ENCODE results near the gene APOD. TPM values are rescaled to one million over a fixed set of nuclear protein-coding genes. Genes with fewer than 3 reads are reported as not detected.
"Not testable (repeated sequence)": the region's sequence is repeated elsewhere in the genome, so short reads cannot be mapped to it uniquely, and the experiment has no call there.

Gene APOD
- 0.96 and 1.6 TPM in 2 replicates for total RNA-seq (2014; rRNA removed; shearing (Covaris generic))

DNA sequence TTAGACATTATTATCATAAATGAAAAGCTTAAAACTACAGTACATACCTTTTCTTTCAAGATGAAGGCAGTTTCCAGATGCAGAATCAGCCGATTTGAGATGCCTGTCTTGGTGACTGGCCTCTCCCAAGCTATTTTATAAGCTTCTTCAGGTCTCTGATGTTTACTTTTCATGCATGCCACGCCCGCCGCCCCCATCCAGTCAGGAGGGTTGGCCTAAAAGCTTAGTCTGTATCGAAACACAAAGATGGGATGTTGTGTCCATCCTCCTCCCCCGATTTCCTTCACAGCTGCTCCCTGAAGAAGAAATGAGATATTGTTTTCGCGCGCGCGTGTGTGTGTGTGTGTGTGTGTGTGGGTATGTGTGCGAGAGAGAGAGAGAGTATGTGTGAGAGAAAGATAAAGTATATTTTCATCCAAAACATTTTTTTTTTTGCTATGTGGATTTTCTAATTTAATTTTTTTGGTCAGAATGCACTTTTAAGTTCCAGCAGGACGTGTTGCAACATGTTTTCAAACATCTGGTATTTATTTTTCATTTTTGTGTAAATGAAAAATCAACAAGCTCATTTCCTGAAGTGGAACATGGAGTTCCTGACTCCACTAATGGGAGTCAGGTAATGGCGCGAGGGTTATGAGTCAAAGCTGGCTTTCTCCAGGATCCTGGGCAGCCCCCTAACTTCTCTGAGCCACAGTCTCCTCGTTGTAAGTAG lies at the start of gene APOD:
APOD (minus strand) TSS at position 110 of the 712 bp plus-strand sequence. CDS start 4,479 bp downstream, outside the sequence.
- peak; percentile 43 for DNase-seq (ENCODE audit: low read depth)

DNA sequence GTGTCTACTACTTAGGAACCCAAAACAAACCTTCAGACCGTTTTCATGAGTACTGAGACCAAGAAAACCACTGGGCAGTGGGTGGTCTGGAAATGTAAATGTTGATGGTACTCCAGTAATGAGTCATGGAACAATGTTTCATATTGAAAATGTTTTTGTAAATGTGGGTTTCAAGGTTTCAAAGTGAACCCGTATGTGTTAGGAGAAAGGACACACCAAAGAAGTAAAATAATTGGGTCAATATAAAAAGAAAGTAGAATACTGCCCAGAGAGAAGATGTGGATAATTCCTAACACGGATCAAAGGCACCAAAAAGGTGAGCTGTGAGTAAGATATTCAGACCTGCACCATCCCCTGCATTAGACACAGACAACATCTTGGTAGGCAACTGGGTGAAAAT lies 49.6 kb upstream of the APOD start:
- not testable (repeated sequence) for DNase-seq (ENCODE audit: low read depth)

DNA sequence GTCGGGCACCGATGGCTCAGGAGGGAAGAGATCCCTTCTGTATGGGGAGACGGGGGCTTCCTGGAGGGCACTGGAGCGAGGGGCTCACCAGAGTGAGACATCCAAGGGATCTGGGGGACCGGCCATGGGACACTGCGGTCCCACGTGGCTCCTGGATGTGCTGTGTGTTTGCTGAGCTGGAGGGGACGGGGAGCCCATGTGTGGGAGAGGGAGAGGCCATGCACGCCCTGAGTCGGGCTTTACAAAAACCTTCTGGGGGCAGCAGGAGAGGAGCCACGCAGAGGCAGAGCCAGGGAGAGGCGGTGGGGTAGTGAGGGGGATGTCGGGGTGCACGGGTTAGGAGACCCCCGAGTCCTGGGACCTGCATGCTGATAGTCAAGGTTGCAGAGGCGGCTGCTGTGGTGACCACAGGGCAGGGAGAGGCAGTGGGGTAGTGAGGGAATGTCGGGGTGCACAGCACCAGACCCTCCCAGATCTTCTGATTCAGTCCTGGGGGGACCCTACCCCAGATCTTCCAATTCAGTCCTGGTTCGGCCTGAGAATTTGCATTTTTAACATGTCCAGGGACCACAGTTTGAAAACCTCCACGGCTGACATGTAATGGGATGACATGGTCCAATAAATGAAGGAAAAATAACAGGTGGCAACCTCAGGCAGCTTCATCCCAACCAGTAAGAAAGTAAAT lies 48.9 kb upstream of the APOD start:
- DNase-seq (ENCODE audit: low read depth): not testable (repeated sequence)

- DNase-seq (ENCODE audit: low read depth): not testable (repeated sequence)
Observed at GRCh38 chr3:195632046-195632445, 48.3 kb upstream of the APOD start.

- DNase-seq (ENCODE audit: low read depth): not testable (repeated sequence)
Observed at GRCh38 chr3:195630938-195631495, 47.3 kb upstream of the APOD start.

DNA sequence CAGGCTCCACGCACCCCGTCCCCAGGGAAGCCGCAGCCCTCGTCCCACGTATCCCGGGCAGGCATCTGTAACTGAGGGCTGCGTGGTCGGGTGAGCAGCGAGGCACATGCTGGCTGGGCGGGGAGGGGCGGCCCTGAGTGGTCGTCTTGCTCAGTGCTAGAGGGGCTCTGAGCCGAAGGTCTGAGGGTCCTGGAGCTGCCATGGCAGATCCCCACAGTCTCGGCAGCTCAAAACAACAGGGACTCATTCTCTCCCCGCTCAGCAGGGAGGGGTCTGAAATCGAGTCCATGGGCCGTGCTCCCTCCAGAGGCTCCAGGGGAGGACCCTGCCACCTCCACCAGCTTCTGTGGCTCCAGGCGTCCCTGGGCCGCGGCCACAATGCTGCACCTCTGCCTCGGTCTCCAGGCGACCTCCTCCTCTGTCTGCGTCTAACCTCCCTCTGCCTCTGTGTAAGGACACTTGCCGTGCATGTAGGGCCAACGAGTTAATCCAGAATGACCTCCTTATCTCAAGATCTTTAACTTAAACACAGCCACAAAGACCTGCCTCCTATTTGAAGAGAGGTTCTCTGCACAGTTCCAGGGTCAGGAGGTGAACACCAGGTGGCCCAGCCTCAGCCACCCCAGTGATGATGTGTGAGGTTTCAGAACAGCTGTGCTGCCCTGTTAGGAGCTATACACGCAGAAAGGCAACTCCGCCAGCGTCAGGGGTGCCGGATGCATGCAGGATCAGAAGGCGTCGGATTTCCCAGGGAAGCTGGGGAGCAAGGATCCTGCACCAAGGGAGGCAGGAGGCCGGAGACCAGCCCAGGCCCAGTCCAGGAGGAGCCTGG lies 46.6 kb upstream of the APOD start:
- not testable (repeated sequence) for DNase-seq (ENCODE audit: low read depth)

DNA sequence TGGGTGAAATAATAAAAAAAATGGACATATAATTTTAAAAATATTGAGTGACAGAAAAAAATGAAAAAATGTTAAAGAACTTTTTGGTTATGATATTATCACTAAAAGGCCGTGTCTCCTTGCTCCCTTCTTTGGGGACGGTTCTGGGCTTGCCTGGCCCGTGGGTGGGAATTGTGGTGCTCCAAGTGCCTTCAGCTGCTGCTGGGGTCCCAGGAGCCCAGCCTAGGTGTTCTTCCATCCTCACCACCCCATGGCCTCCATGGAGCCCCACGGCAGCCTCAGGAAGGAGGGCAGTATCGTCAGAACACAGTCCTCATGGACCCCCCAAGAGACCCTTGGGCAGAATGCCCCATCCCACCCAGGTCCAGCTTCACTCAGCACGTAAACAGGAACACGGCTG lies 45.9 kb upstream of the APOD start:
- not testable (repeated sequence) for DNase-seq (ENCODE audit: low read depth)

GRCh38 chr3:195628386-195628920 lies 44.7 kb upstream of the APOD start:
- not testable (repeated sequence) for DNase-seq (ENCODE audit: low read depth)

GRCh38 chr3:195627515-195628385 lies 44.0 kb upstream of the APOD start:
- DNase-seq (ENCODE audit: low read depth): not testable (repeated sequence)

DNA sequence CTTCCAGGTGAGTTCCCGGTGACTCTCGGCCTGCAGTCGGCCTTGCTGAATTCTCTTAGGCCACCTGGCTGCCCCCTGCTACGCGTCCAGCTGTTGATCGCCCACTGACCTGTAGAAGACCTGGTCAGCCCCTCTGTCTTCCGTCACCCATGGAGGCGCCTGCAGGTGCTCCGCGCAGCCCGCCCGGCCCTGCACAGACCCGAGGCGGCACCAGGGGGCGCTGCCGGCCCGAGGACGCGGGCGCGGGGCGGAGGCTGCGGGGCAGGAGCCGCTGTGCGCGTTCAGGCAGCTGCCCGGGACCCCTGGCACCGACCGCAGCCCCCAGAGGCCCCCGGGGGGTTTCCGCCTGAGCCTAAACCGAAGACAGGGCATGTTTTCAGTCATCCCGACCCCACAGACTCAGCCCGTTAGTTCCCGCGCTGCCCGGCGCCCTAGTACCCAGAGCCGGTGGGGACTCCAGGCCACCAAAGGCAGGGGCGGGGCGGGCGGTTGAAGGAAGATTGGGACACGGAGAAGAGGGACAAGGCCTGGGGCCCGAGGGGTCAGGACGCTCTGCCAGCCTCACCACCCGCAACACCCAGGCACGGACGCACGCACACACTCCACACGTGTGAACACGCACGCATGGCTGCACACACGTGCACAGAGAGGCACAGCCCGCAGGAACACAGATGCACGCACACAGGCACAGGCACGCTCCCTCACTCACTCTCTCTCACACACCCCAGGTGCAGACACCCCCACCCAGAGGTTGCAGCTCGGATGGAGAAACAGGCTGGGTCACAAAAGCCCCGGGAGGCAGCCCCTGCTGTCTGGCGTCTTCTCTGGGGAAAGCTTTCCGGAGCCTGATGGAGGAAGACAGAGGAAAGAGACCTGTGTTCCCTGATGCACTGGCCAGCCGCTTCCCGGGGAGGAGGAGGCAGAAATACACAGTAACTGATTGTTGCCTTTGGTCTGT lies 41.1 kb upstream of the APOD start:
- DNase-seq (ENCODE audit: low read depth): not testable (repeated sequence)

DNA sequence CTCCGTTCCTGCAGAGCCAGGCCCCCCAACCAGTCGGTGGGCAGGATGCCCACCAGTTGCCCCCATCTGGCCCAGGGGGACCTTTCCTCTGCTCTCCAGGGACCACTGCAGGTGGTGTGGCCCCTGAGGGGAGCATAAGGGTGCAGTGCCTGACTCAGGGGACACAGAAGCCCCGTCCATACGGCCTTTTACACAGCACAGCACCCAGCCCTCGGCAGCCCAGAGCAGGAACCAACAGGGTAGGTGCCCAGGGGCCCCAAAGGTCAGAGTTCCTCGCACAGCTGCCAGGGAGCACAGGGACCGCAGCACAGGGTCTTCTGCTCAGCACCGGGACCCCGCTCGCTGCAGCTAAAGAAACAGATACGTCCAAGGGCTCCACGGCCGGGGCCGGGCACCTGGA lies 40.4 kb upstream of the APOD start:
- not testable (repeated sequence) for DNase-seq (ENCODE audit: low read depth)

DNA sequence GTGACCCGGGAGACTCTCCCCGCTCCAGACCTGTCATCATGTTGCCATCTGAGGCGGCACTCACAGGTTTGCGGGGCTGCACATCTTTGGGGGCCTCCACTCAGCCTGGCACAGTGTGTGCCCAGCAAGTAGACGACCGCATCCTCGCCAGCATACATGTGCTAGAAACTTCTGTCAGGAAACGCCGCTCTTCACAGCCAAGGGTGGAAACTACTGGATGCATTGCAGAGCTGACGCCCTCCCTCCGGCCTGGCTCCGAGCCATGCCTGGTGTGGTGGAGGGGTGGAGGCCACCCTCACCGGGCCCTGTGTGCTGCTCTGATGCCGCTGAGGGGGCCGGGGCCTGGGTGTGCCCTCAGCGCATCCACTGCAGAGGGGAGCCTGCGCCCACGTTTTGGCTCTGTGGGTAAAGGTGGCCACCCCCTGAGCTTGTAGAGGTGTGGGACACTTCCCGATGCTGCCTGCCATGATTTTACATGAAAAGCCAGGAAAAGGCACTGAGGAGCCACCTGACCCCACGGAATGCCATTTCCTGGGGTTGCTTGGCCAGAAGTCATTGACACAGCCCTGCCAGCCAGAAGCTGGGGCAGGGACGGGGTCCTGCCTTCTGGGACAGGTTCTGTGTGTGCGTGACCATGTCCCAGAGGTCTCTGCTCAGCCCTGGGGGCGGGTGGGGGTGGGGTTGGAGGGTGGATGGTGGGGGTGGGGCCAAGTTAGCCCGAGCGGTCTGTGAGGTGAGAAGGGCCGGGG lies 39.7 kb upstream of the APOD start:
- not testable (repeated sequence) for DNase-seq (ENCODE audit: low read depth)

DNA sequence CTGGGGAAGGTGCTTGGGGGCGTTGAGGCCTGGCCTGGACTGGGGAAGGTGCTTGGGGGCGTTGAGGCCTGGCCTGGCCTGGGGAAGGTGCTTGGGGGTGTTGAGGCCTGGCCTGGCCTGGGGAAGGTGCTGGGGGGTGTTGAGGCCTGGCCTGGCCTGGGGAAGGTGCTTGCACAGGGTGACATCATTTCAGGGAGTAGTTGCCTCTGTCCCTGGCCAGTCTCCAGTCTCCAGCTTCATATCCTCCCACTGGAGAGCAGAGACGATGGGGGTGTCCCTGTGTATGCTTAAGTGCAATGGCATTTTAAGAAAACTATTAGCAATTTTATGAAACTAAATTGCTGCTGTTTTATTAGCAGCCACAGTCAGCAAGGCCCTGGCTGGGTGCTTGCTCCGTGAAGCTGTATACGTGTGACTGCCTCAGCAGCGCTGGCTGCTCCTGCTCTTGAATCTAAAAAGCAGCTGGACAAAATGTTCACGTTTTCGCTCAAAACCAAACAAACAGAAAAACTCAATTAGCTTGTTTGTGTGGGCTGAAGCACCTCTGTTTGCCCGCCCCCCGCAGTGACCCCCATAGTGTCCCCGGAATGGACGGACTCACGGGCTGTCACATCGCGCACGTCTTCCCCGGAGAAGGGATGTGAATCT lies 38.9 kb upstream of the APOD start:
- DNase-seq (ENCODE audit: low read depth): not testable (repeated sequence)

- not testable (repeated sequence) for DNase-seq (ENCODE audit: low read depth)
Observed at GRCh38 chr3:195622012-195622411, 38.3 kb upstream of the APOD start.

DNA sequence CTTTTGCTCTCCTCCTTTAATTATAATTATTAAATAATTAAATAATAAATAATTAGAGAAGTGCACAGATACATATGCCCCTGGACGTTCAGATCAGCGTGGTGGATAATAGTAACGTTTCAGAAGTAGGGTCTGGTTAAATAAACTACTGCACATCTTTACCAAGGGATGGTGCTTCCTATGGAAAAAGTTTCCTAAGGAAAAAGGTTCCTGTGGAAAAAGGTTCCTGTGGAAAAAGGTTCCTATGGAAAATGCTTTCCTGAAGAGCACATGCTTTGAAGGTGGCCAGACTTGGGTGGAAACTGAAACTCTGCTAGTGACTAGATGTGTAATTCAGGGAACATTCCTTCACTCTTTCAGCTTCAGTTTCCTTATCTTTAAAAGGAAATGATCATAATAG lies 37.4 kb upstream of the APOD start:
- DNase-seq (ENCODE audit: low read depth): not testable (repeated sequence)

- DNase-seq (ENCODE audit: low read depth): not testable (repeated sequence)
Observed at GRCh38 chr3:195620476-195620875, 36.7 kb upstream of the APOD start.

DNA sequence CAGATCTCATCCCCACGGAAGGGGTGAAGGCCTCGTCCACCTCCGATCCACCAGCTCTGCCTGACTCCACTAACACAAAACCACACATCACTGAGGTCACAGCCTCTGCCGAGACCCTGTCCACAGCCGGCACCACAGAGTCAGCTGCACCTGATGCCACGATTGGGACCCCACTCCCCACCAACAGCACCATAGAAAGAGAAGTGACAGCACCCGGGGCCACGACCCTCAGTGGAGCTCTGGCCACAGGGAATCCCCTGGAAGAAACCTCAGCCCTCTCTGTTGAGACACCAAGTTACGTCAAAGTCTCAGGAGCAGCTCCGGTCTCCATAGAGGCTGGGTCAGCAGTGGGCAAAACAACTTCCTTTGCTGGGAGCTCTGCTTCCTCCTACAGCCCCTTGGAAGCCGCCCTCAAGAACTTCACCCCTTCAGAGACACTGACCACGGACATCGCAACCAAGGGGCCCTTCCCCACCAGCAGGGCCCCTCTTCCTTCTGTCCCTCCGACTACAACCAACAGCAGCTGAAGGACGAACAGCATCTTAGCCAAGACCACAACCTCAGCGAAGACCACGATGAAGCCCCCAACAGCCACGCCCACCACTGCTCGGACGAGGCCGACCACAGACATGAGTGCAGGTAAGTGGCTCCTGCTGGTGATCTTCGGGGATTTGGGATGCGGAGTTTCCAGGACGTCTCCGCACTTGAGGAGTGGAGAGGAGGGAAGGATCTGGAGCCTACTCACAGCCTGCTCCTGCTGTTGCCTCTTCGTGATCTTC lies 36.0 kb upstream of the APOD start:
- DNase-seq (ENCODE audit: low read depth): not testable (repeated sequence)
